Esophagus squamous epithelium (tissue), 5 donors: ENCODE measurements around the gene UBE2J2. TPM values are rescaled to one million over a fixed set of nuclear protein-coding genes. Genes with fewer than 3 reads are reported as not detected.
A peak's percentile ranks its signal among the peaks of the same experiment; 100 is the strongest.

ENCODE experiments used
- DNase-seq: peaks from one replicate; lab custom pipeline; 2025; lab: John Stamatoyannopoulos, UW
- H3K27ac ChIP-seq, 4 donors: fragments of 200-600 bp; sonication (generic); one replicate each; pipeline ENCODE4 v1.5.1; 2016 to 2019; ENCODE audit warnings: mild to moderate bottlenecking in 1 of 4
- H3K27me3 ChIP-seq, 4 donors: fragments of 200-600 bp; sonication (generic); 1 replicate in 3 of 4; 2 replicates in 1 of 4; pipeline versions ENCODE4 v1.5.1 to v1.6.0; 2017 to 2021; ENCODE audit warnings: antibody characterized with exemption in 1 of 4
- H3K36me3 ChIP-seq, 3 donors: fragments of 200-600 bp; sonication (generic); one replicate each; pipeline ENCODE4 v1.5.1; 2016 to 2019
- H3K4me1 ChIP-seq, 3 donors: fragments of 200-600 bp; sonication (generic); one replicate each; pipeline ENCODE4 v1.5.1; 2017 to 2019
- H3K4me3 ChIP-seq, 4 donors: fragments of 200-600 bp; sonication (generic); 1 replicate in 3 of 4; 2 replicates in 1 of 4; pipeline ENCODE4 v1.5.1; 2016 to 2019; ENCODE audit warnings: mild to moderate bottlenecking in 2 of 4, moderate library complexity in 1 of 4
- H3K9me3 ChIP-seq, 3 donors: fragments of 200-600 bp; sonication (generic); one replicate each; pipeline ENCODE4 v1.5.1; 2016 to 2019
- POLR2A ChIP-seq, 4 donors: fragments of 450-650 bp; IDR thresholded peaks; one replicate each; pipeline ENCODE4 v1.6.1; 2017; ENCODE audit warnings: antibody characterized with exemption in 4 of 4, mild to moderate bottlenecking in 4 of 4, moderate library complexity in 3 of 4
- WGBS, 2 donors: methylation state at CpG; one replicate each; pipeline ENCODE4 v1.1.5; 2018; 5-methylcytosine and 5-hydroxymethylcytosine counted together
- intact Hi-C: fragments of 100-400 bp; cut with DNase I; formaldehyde crosslinking; loops from one replicate; pipeline ENCODE4 v1.15.0; 2022
- total RNA-seq, 4 donors: library from RNA; depleted of rRNA; stranded (reverse); fragments of >200 nt; gene quantifications; one replicate each; pipeline ENCODE4 v1.1.0, GENCODE V29; 2016
- TF ChIP-seq, protein P1 (sequence below), 6 experiments: fragments of 450-650 bp in 4 of 6; fragments of 200-600 bp in 2 of 6; sonication (generic) in 2 of 6; IDR thresholded peaks; one replicate each; pipeline ENCODE4 v1.5.1; 2016 to 2019; ENCODE audit warnings: antibody characterized with exemption in 6 of 6, mild to moderate bottlenecking in 4 of 6, moderate library complexity in 4 of 6
- donor health status: DM: yes; HTN: yes; CAD: no.

The UBE2J2 gene
- total RNA-seq, 4 donors from 2014 or later, result 32.6 to 54.3 (median 42.5) TPM

DNA sequence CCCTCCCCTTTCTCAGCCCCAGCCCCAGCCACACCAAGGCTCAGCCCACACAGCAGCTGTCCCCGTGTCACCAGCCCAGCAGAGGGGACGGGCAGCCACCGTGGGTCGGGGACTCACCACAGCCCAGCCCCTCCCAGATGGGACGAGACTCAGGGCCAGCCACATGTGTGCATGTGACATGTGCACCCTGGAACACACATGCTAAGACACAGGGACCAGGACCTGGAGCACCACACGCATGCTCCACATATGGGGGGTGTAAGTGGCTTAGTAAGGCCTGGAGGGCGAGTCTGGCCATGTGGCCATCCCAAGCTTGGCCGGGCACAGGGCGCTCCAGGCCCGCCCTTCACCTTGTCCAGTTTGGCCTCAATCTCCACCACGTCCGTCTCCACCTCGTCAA is 30.1 kb upstream of the UBE2J2 start:
- peak overlapping the region; percentile 70 to 76 (median 74) for H3K4me3 ChIP-seq
- no peak for TF ChIP-seq POLR2A (IDR thresholded peaks at IDR 0.05)
- TF ChIP-seq, protein P1, sequence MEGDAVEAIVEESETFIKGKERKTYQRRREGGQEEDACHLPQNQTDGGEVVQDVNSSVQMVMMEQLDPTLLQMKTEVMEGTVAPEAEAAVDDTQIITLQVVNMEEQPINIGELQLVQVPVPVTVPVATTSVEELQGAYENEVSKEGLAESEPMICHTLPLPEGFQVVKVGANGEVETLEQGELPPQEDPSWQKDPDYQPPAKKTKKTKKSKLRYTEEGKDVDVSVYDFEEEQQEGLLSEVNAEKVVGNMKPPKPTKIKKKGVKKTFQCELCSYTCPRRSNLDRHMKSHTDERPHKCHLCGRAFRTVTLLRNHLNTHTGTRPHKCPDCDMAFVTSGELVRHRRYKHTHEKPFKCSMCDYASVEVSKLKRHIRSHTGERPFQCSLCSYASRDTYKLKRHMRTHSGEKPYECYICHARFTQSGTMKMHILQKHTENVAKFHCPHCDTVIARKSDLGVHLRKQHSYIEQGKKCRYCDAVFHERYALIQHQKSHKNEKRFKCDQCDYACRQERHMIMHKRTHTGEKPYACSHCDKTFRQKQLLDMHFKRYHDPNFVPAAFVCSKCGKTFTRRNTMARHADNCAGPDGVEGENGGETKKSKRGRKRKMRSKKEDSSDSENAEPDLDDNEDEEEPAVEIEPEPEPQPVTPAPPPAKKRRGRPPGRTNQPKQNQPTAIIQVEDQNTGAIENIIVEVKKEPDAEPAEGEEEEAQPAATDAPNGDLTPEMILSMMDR (IDR thresholded peaks at IDR 0.05), result no peak
- WGBS, 2 donors, result 70% methylated on average over 4 of the region's 13 CpGs; no CpG with 5 or more reads in 1 of the 2 donors
- intact Hi-C loops, result no loop called here
- H3K36me3 ChIP-seq, result peaks cover 0 to 18% (median 0%) of the 10 kb centered on the region in 3 donors
- no peak for DNase-seq
- H3K27ac ChIP-seq, result peak overlapping the region; percentile 86 to 99 (median 98)
- no peaks in the 10 kb centered on the region for H3K9me3 ChIP-seq
- H3K4me1 ChIP-seq, result peaks cover 45 to 70% (median 55%) of the 10 kb centered on the region in 3 donors
- no peaks in the 10 kb centered on the region for H3K27me3 ChIP-seq

DNA sequence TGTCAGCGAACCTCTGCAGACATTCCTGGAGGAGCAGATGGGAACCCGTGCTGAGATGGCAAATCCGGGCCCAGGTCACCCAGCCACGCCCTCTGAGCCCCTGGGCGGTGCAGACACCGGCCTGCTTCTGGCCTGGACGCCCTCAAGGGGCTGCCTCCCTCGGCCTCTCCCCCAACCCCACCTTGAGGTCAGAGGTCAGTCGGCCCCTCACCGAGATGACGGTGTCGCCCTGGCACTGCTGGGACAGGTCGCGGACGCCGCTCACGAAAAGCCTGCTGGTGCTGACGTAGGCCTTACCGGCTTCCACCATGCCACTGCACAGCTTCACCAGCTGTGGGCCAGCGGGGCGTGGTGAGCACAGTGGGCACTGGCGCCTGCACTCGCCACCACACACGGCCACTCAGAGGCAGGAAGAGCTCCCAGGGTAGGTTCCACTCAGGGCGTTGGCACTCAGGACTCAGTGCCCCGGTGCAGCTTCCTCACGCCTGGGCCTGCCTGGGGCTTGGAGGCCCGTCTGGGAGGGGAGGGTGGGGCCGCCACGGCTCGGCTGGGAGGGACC is 29.4 kb upstream of the UBE2J2 start:
- WGBS, 2 donors, result 55% methylated on average over 4 of the region's 31 CpGs; no CpG with 5 or more reads in 1 of the 2 donors
- H3K27me3 ChIP-seq, result no peaks in the 10 kb centered on the region
- peak overlapping the region; percentile 86 to 99 (median 98) for H3K27ac ChIP-seq
- intact Hi-C loops, result no loop called here
- TF ChIP-seq POLR2A (IDR thresholded peaks at IDR 0.05), result no peak
- TF ChIP-seq, protein P1 (IDR thresholded peaks at IDR 0.05), result no peak
- no peaks in the 10 kb centered on the region for H3K9me3 ChIP-seq
- H3K4me1 ChIP-seq, result peaks cover 45 to 69% (median 55%) of the 10 kb centered on the region in 3 donors
- DNase-seq, result no peak
- peaks cover 0 to 26% (median 2%) of the 10 kb centered on the region in 3 donors for H3K36me3 ChIP-seq
- peak overlapping the region in 3 of 4 donors; percentile 29 to 76 (median 70) for H3K4me3 ChIP-seq

DNA sequence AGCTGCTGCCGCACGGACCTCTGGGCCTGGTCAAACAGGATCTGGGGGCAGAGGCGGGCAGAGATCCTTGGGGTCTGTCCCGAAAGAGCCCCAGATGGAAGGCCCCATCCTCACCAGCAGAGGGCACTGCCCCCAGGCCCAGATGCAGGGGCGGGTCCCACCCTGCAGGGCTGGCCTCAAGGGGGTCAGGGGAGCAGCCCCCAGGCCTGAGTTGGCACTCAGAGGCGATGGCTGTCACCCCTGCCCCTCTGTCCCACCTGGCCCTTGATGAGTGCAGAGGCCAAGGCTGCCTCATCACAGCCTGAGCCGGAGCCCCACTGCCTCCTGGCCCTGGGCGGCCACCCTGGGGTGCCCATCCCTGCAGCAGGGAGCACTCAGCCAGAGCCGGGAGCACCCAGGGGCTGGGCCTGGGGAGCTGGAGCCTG is 28.4 kb upstream of the UBE2J2 start:
- peaks cover 44 to 64% (median 51%) of the 10 kb centered on the region in 3 donors for H3K4me1 ChIP-seq
- no CpG with 5 or more reads among the region's 9 CpGs for WGBS, 2 donors
- TF ChIP-seq, protein P1 (IDR thresholded peaks at IDR 0.05), result peak in 4 of 6 experiments; percentile 7 to 37 (median 21)
- TF ChIP-seq POLR2A (IDR thresholded peaks at IDR 0.05), result no peak

DNA sequence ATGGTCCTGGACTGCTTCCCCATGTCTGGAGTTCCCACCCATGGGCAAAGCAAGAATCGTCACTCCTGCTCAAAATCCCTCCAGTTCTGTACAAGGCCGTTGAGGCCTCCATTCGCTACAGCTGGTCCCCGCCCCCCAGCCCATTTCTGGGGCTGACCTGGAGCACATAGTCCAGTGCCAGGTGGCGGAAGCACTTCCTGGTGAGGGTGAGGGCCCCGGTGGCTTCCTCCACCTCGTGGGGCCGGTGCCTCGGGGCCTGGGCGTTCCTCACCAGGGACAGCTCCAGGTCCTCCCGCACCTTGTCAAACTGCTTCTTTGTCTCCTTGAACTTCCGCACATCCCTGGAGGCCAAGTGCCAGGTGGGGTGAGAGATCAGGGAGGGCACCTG is 26.7 kb upstream of the UBE2J2 start:
- TF ChIP-seq POLR2A (IDR thresholded peaks at IDR 0.05), result no peak
- TF ChIP-seq, protein P1 (IDR thresholded peaks at IDR 0.05), result no peak
- Histone ChIP-seq H3K27ac (no peak overlapping the region), H3K27me3 (no peaks in the 10 kb centered on the region), H3K4me1 (peaks cover 27 to 48% (median 35%) of the 10 kb centered on the region in 3 donors), H3K36me3 (peaks cover 3 to 49% (median 19%) of the 10 kb centered on the region in 3 donors), H3K9me3 (no peaks in the 10 kb centered on the region), H3K4me3 (no peak overlapping the region)
- intact Hi-C loops, result no loop called here
- whole genome bisulfite sequencing, 2 donors, result 65 to 68% methylated on average over 4 to 10 of the region's 12 CpGs
- no peak for DNase-seq

More for the DNA sequence above, 28.4 kb upstream of the UBE2J2 start:
- DNase-seq, result no peak
- H3K9me3 ChIP-seq, result no peaks in the 10 kb centered on the region
- H3K27ac ChIP-seq, result peak overlapping the region in 1 of 4 donors; percentile 99
- intact Hi-C loops, result no loop called here
- H3K4me3 ChIP-seq, result no peak overlapping the region
- peaks cover 0 to 32% (median 7%) of the 10 kb centered on the region in 3 donors for H3K36me3 ChIP-seq
- no peaks in the 10 kb centered on the region for H3K27me3 ChIP-seq

DNA sequence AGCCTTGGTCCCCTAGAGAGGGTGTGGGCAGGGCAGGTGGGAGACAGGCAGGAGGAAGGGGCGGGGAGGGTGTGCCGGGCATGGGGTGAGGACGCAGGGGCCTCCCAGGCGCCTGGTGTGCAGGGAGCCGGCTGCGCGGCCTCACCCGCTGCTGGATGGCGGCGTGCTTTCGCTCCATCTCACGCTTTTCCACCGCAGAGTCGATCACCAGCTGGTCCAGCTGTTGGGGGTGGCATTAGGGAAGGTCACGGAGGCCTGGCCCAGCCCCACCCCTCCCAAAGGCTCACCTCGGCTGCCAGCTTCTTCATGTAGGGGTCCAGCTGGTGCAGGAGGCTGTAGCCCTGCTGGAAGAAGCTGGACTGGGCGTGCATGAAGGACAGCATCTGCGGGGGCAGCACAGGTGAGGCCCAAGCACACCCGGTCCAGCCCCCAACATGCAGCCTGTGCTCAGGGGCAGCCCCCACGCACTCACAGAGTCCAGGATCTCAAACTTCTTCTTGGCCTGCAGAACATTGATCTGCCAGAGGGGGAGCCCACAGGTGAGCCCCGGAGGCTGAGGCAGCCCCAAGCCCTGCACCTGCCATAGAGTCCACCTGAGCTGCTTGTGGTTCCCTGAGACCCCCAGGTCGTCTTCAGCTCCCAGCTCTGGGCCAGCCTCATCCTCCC is 26.2 kb upstream of the UBE2J2 start:
- Histone ChIP-seq H3K36me3 (peaks cover 3 to 54% (median 20%) of the 10 kb centered on the region in 3 donors), H3K27me3 (no peaks in the 10 kb centered on the region), H3K4me1 (peaks cover 22 to 42% (median 29%) of the 10 kb centered on the region in 3 donors), H3K27ac (no peak overlapping the region), H3K4me3 (no peak overlapping the region), H3K9me3 (no peaks in the 10 kb centered on the region)
- WGBS, 2 donors, result 89 to 91% methylated on average over 11 to 14 of the region's 22 CpGs
- intact Hi-C loops, result loop anchor here (10.0 kb wide), 1 partner anchor 265 kb away; no protein-coding TSS in a partner anchor
- DNase-seq, result no peak
- TF ChIP-seq, protein P1 (IDR thresholded peaks at IDR 0.05), result peak in 3 of 6 experiments; percentile 15 to 44 (median 25)
- TF ChIP-seq POLR2A (IDR thresholded peaks at IDR 0.05), result no peak
